ENCODE data around the gene PIP5K1C. TPM values are rescaled to one million over a fixed set of nuclear protein-coding genes. Genes with fewer than 3 reads are reported as not detected.

PIP5K1C gene
- total RNA-seq, 6 experiments from 2014 or later, result 5.3 to 9.8 (median 7.6) TPM

- Histone ChIP-seq H3K36me3 (peaks cover 0 to 4% (median 0%) of the 10 kb centered on the region in 4 donors), H3K27ac (no peak overlapping the region), H3K9me3 (no peaks in the 10 kb centered on the region), H3K4me1 (peaks cover 0 to 12% (median 5%) of the 10 kb centered on the region in 4 donors), H3K4me3 (no peak overlapping the region), H3K27me3 (no peaks in the 10 kb centered on the region)
- DNase-seq, result no peak
- intact Hi-C loops (cut with DNase I), result no loop called here
- no peak for ATAC-seq
- no peak for TF ChIP-seq CTCF (IDR thresholded peaks at IDR 0.05)
- no peak for TF ChIP-seq POLR2A (IDR thresholded peaks at IDR 0.05)
- WGBS (ENCODE audit: insufficient coverage, low coverage, low lambda C conversion rate, missing lambda C conversion rate), result 81% methylated on average over 5 of the region's 17 CpGs
These were observed 58.0 kb downstream of the PIP5K1C start for GRCh38 chr19:3642296-3642695.

GRCh38 chr19:3641515-3642269 lies 58.6 kb downstream of the PIP5K1C start:
- peaks cover 0 to 4% (median 0%) of the 10 kb centered on the region in 4 donors for H3K36me3 ChIP-seq
- H3K4me3 ChIP-seq, result no peak overlapping the region
- peaks cover 0 to 12% (median 5%) of the 10 kb centered on the region in 4 donors for H3K4me1 ChIP-seq
- H3K27me3 ChIP-seq, result no peaks in the 10 kb centered on the region
- WGBS (ENCODE audit: insufficient coverage, low coverage, low lambda C conversion rate, missing lambda C conversion rate), result 88% methylated on average over 4 of the region's 28 CpGs
- intact Hi-C loops (cut with DNase I), result no loop called here
- no peaks in the 10 kb centered on the region for H3K9me3 ChIP-seq
- no peak for TF ChIP-seq CTCF (IDR thresholded peaks at IDR 0.05)
- no peak for TF ChIP-seq POLR2A (IDR thresholded peaks at IDR 0.05)
- ATAC-seq (no peak), DNase-seq (no peak)
- H3K27ac ChIP-seq, result no peak overlapping the region

- WGBS (ENCODE audit: insufficient coverage, low coverage, low lambda C conversion rate, missing lambda C conversion rate), result 94% methylated on average over 6 of the region's 13 CpGs
- Histone ChIP-seq H3K9me3 (no peaks in the 10 kb centered on the region), H3K4me1 (peaks cover 0 to 4% (median 2%) of the 10 kb centered on the region in 4 donors), H3K4me3 (no peak overlapping the region), H3K36me3 (peaks cover 0 to 4% (median 0%) of the 10 kb centered on the region in 4 donors), H3K27ac (no peak overlapping the region), H3K27me3 (no peaks in the 10 kb centered on the region)
- intact Hi-C loops (cut with DNase I), result no loop called here
- no peak for DNase-seq
- no peak for TF ChIP-seq CTCF (IDR thresholded peaks at IDR 0.05)
- TF ChIP-seq POLR2A (IDR thresholded peaks at IDR 0.05), result no peak
- ATAC-seq, result no peak
These were observed 60.8 kb downstream of the PIP5K1C start for GRCh38 chr19:3639479-3639878.

- peaks cover 0 to 4% (median 0%) of the 10 kb centered on the region in 4 donors for H3K36me3 ChIP-seq
These were observed 61.8 kb downstream of the PIP5K1C start for GRCh38 chr19:3638208-3639193.

More at GRCh38 chr19:3638208-3639193, 61.8 kb downstream of the PIP5K1C start:
- H3K27me3 ChIP-seq, result no peaks in the 10 kb centered on the region
- DNase-seq (no peak), ATAC-seq (peak in 1 of 4 donors; percentile 4)
- intact Hi-C loops (cut with DNase I), result no loop called here
- no peak for TF ChIP-seq POLR2A (IDR thresholded peaks at IDR 0.05)
- no peak for TF ChIP-seq CTCF (IDR thresholded peaks at IDR 0.05)
- H3K4me3 ChIP-seq, result no peak overlapping the region
- H3K4me1 ChIP-seq, result no peaks in the 10 kb centered on the region
- no peak overlapping the region for H3K27ac ChIP-seq
- WGBS (ENCODE audit: insufficient coverage, low coverage, low lambda C conversion rate, missing lambda C conversion rate), result 74% methylated on average over 4 of the region's 55 CpGs
- no peaks in the 10 kb centered on the region for H3K9me3 ChIP-seq
